GM18861 (cell line): Measurements from ENCODE around the gene FBN2.
"Not testable (repeated sequence)": the region's sequence is repeated elsewhere in the genome, so short reads cannot be mapped to it uniquely, and the experiment has no call there.

ENCODE experiments used
- ATAC-seq: cut with Tn5 transposase; IDR thresholded peaks from one replicate; pipeline ENCODE4 v1.9.1; 2021; ENCODE audit not compliant: unreplicated experiment

Gene FBN2

DNA sequence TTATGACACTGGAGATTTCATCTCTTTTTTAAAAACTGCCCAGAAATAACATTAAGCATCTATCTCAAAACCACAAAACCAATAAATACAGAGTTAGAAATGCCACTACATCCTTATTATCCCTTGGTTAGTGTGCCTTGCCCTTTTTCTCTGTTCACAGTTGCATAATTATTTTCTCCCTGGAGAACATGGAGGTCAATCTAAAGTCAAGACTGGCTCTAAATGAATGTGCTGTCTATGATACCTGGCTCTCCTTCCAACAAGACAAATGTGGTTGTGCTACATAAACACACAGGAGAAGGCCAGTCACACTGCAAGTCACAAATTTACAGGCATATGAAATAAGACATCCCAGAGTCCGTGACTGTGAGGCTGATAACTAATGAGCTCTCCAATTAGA lies 2.8 kb downstream of the FBN2 start:
- no peak for ATAC-seq

DNA sequence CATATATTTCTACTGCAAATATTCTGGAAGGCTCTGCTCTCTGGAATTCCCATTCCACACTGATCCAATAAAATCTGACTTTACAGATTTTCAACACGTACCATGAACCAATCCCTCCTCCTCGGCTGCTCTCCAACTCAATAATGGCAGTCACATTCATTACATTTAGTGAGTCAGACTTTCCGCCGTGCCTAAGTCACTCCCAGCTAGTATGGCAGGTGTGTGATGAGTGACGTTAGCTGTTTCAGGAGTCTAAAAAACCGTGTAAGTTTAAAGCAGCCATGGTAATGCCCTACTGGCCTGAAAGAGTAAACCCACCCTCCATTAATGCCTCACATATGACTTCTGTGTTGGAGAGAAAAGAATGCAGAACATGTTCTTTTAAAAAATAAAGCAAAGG lies 3.3 kb downstream of the FBN2 start:
- no peak for ATAC-seq

DNA sequence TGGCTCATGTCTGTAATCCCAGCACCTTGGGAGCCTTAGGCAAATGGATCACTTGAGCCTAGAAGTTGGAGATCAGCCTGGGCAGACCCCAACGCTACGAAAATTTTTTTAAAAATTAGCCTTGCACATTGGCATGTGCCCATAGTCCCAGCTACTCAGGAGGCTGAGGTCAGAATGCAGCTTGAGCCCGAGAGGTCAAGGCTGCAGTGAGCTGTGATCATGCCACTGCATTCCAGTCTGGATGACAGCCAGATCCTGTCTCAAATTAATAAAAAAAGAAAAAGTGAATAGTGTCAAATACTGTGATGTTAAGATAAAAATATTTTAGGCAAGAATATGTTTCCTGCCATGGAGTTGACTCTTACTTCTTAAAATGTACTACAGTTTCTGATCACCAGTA lies 5.3 kb downstream of the FBN2 start:
- ATAC-seq: no peak

DNA sequence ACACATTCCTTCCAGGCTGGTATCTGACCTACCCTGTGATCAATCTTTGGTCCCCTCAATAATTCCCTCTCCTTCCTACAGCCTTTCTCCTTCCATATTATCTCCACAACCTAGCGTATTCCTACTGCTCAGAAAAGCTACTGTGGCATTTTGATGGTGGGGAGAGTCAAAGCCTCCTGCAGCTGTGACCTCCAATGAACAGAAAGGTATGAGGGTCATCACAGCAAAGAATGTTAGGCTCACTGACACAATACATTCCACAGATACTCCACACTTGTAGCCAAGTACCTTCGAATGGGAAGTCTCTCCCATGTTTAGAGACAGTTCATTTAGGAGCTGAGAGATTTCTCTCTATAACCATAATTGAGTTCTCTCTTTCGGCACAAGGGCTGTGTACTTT lies 5.9 kb downstream of the FBN2 start:
- no peak for ATAC-seq

DNA sequence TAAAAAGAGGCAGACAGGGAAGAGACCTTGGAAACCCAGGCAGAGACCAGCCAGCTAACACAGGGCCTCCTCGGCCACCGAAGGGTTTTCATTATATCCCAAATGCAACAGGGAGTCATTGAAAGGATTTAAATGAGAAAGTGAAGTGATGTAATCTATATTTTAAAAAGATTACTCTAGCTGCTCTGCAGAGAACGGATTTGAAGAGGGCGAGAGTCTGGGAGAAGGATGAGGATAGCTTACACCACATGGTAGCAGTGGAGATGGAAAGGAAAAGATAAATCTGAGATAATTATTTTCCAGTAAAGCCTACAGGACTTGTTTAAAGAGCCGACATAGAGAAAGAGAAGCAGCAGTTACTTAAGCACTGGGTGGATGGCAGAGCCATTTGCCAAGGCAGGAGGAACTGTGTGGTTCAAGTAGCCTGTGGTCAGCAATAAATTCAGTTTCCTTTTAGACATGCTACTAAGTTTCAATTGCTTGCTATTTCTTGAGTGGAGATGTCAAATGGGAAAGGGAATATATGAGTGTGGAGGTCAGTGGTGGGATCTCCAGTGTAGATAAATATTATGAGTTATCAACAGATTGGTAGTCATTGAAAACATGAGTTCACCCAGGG lies 9.3 kb downstream of the FBN2 start:
- ATAC-seq: no peak

DNA sequence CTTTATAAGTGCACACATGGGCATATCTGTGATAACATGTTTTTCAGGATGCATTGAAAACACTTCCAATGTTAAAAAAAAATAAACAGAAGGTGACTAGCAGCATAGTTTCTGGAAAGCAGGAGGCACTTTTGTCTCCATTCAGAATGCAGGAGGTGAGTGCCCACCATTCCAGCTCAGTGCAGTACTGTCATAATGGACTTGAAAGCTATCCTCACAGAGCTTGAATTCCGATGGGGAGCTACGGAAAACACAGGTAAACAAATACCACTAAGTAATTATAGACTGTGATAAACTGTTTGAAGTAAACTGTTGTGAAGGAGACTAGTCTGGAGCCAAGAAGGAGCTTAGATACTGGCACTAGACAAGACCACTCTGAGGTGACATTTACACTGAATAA lies 9.9 kb downstream of the FBN2 start:
- ATAC-seq: no peak

DNA sequence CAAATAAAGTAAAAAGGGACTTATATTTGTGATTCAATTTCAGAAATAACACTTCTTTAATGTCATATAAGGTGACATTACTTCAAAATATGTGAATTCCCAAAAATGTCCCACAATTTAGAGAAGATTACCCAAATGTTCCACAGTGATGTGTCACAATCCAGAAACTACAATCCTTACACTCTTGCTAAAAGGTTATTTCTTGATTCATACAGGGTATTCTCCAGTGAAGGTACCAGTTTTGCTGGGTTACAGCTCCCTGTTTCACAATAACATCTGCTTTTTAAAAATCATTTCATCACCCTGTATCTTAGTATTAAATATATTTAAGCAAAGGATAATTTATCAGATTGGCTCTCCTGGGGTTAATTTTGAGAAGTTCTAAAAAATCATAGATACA lies 11.0 kb downstream of the FBN2 start:
- no peak for ATAC-seq

DNA sequence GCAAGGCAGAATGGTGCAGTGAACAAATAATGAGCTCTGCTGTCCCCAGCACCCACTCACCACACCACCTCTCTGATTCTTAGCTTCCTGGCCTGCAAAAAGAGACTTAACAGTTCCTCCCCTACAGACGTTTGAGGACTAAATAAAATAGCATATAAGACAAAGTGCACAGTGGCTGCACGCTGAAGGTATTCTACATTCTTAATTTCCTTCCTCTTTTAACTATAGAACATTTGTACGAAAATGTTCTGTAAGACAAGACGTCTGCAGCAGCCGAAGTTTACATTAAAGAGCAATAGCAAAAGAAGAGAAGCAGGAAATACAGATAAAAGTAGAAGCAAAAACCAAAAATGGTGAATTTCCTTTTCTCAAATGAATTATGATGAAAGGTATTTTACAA lies 15.7 kb downstream of the FBN2 start:
- no peak for ATAC-seq

DNA sequence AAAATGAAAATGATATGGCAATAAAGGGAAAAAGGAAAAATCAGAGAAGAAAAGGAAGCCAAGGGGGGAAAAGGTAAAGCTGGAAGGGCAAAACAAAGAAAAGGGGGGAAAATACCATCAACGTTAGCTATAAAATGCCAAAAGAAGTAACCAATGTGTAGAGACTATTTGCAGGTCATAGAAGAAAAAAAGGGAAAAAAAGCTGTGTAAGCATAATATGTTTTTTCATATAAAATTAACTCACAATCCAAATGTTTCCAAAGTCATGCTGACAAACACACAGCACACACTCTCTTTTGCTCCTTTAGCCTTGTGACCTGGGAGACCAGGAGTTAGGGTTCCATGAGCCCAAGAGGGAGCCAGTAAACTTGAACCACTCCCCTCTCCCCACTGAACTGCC lies 18.2 kb downstream of the FBN2 start:
- no peak for ATAC-seq

DNA sequence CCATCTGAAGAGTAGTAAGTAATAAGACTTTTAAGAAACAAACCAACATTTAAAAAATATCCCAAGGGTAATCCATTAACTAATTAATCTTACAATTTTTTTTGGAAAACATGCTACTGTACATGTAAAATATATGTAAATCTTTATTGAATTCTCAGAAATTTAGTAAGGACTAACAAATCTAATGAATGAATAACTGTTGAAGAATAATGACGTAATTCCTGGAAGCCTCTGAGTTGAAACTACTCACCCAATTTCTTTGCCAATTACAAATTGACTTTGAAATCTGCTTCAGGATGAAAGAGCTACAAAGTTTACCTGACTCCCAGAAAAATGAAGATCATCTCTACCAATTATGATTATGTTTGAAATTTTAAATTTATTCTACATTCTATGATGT lies 21.1 kb downstream of the FBN2 start:
- ATAC-seq: no peak

DNA sequence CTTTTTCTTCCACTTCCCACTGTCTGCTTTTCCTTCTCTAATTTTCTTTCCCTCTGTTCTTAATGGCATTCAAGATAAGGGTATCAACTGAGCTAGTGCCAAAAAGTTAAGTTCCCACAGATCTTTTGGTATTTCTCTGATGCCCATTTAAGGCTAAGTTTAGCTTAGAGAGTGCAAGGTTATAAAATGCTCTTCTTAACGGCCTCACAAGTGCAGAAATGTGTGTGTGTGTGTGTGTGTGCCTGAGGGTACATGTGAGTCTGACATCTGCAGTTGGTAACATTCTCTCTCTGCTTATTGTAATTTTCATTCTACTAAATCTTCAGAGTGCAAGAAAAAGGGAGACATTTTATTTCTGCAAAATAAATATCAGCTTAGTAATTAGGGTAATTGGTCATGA lies 24.2 kb downstream of the FBN2 start:
- no peak for ATAC-seq

DNA sequence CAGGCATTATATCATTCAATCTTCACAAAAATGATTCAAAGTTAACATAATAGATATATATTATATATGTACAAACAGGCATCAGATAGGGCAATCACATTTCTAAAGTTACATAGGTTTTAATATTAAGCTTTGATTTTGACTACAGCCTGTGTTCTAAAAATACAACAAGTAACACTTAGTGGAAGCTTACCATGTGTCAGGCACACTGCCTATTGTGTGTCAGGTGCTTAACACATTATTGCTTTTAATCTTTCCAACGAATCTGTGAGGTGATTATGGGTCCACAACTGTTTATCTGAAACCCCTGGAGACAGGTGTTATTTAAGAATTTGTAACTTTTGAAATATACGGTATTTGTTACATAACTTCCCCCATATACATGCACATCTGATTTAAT lies 25.2 kb downstream of the FBN2 start:
- no peak for ATAC-seq

DNA sequence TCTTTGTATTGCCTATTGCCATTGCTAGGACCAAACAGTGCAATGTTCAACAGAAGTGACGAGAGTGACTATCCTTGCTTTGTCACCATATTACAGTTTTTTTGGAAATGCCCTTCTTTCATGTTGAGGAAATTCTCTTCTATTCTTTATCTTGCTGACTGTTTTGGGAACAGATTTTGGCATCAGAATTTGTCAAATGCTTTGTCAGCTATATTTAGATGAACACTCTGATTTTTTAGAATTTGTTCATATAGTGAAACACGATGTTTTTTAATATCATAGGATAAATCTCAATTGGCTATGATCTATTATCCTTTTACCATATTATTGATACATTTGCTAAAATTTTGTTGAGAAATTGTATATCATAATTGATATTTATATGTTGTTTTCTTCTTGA lies 31.4 kb downstream of the FBN2 start:
- ATAC-seq: no peak

DNA sequence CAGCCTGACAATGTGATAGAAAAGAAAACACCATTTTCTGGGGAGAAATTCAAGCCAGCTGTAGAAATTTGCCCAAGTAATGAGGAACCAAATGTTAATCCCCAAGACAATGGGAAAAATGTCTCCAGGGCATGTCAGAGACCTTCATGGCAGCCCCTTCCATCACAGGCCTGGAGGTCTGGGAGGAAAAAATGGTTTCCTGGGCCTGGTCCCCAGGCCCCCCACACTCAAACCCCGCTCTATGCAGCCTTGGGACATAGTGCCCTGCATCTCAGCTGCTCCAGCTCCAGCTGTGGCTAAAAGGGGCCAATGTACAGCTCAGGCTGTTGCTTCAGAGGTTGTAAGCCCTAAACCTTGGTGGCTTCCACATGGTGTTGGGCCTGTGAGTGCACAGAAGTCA lies 34.3 kb downstream of the FBN2 start:
- ATAC-seq: not testable (repeated sequence)

DNA sequence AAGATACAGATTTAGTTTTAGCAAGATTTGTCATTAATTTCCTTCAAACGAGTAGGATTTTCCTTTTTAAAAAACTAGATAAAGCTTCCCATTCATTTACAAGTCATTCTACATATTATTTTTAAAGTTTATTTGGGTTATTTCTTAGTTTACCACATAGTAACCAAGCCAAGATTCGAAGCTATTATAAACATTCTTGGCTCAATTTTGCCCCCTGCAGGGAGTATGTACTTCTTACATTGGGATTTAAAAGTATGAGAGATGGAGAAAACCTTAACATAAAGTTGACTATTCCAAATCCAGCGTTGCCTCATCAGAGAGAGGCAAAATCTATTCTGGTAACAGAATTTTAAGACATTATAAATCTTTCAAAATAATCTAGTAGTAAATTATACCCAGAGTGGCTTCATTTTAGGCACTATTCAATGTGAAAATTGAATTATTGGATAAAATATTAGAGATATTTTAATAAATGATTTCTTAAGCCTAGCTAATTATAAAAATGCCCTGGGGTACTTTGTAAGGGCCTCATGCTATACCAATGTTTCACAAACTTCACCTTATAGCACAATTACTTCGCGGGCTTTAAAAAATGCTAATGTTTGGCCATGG lies 39.1 kb downstream of the FBN2 start:
- ATAC-seq: peak; percentile 54

DNA sequence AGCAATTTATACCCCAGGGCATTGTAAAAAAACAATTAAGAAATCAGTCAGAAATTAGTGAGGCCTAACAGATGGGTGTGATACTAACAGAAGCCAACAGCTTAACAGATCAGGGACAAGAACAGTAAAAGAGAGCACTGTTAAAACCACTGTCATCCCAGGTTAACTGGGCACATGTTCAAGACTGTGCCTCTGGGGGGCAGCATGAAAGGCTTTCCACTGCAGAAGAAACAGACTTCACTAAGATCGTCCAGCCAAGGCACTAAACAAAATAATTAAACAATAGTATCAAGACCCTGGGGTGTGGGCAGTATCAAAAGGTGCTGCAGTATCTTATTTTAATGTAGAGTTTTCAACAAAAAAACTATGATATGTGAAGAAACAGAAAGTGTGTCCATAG lies 43.5 kb downstream of the FBN2 start:
- no peak for ATAC-seq

DNA sequence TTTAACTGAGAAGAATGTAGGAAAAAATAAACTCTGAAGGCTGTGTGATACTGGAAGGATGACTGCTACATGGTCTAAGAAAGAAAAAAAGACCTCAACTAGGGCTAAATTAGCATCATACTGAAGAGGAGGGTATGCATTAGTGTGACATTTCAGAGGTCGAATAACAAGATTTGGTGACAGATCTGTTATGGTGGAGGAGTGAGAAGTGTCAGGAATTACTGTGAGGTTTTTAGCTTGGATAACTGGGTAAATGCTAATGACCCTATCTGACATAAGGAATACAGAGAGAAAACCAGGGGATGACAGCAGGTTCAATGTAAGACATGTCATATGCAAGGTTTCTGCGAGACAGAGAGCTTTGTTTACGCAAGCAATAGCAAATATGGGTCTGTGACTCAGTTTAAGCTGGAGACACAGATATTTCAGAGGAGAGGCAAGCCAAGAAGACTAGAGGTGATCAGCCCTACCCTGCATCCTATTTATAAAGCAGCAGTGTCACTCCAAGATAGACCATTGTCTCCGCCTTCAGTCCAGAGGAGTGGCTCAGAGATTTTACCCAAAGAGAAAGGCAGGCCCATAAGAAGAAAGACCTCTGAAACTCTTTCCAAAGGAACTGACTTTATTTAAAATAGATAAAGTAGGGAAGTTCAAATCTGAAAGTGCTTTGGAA lies 44.3 kb downstream of the FBN2 start:
- no peak for ATAC-seq

DNA sequence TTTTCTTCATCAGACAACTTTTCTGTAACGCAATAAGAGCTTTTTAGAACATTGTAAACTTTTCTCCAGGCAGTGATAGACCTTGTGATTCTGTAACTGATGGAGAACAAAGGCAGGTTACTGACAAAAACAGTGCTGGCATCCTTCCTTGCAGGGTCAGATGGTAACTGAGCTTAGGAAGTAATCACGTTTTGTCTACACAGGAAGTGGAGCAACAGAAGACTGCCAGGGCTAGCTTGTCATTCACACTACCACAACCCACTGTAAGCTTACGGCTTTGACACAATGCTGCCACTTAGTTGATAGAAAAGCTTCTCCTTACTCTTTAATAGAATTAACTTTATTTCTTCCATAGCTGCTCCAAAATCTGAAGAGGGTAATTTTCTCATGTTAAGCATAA lies 46.8 kb downstream of the FBN2 start:
- ATAC-seq: no peak

DNA sequence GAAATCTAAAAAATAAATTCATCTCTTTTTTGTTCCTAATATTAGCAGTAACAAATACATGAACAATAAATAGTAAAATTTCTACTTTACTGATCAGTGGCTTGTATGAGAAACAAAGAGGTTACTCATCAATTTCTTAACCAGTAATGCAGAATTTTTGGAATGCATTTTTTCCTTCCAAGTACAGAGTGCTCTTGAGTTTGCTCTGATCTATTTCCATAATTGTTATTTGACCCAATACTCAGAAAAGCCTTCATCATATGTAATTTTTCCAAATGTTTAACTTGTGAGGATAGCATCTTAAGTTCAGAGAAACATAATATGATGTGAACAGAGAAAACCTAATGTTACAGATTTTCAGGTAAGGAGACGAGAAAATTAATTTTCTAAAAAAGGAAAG lies 47.3 kb downstream of the FBN2 start:
- ATAC-seq: no peak

DNA sequence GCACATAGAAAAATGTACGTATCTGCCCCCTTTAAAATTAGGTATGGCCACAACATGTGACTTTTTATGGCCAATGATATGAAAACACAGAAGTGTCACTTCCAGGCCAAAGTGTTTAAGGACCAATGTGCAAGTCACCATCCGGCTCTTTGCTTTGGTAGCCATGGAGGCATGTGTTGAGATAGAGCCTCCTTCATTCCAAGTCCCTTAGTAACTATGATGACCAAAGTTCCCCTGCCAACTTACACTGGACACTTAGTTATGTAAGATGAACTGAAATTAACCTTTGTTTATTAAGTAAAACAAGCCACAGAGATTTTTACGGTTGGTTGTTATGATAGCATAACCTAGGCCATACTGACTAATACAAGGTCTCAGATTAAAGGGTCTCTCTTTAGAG lies 51.0 kb downstream of the FBN2 start:
- no peak for ATAC-seq

DNA sequence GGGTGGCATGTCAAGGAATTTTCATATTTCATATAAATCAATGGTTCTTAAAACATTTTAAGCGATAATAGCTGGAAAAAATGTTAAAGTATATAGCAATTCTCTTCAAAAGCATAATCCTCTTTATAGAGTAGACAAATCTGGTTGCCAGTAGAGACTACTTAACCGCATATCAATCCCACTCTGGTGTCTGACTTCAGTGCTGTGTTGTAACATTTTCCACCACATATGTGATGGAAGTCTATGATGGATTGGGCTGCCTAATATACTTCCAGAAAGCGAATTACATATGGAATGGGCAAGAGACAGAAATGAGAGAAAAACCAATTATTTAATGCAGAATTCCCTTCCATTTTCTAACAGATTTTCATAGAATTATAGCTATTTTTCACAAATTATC lies 54.3 kb downstream of the FBN2 start:
- ATAC-seq: no peak

DNA sequence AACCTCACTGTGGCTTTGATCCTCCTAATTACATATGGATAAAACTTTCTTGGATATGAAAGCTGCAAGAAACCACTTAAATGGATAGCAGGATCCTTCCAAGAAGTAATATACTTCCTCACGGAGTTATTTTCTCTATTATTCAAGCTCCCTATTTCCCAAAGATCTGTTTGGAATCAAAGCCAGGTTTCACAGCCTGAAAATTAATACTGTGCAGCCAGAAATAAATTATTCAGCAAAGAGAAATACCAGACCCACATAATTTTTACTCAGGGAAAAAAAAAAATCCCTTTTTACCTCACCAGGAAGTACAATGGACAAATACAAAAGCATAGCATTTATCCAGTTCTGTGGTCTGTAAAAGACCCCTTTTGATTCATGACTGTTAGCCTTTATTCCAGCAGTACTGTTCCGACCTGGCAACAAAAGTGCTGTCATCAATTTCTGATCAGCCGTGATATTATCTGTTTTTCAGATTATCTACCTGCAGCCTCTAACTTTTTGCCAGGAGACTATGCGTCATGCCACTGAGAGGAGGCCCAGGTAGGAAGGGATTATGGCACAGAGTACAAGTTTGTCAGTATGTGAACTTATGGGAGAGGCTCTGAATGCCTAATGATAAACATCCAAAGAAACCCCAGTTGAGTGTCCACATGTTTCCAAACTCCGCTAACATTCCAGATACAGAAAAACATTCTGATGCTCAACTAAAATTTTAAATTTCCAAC lies 57.0 kb downstream of the FBN2 start:
- no peak for ATAC-seq
